Omental fat pad (tissue), 4 donors: ENCODE results near the gene ZNF503. TPM values are rescaled to one million over a fixed set of nuclear protein-coding genes. Genes with fewer than 3 reads are reported as not detected.

ENCODE experiments used
- ATAC-seq: fragments of 150-250 bp; one replicate; pipeline ENCODE4 v1.9.1; 2016; ENCODE audit warnings: mild to moderate bottlenecking, moderate library complexity; ENCODE audit not compliant: low FRiP score
- DNase-seq: peaks from one replicate; pipeline ENCODE4 v3.0.0-alpha.2; 2019; ENCODE audit warnings: low spot score
- total RNA-seq, 4 donors: library from RNA; depleted of rRNA; stranded (reverse); fragments of >200 nt; gene quantifications; one replicate each; pipeline ENCODE4 v1.1.0, GENCODE V29; 2016
- TF ChIP-seq, protein P1 (sequence below), 3 donors: fragments of 450-650 bp; IDR thresholded peaks; one replicate each; pipeline ENCODE4 v1.5.1; 2016 to 2017; ENCODE audit warnings: antibody characterized with exemption in 3 of 3, mild to moderate bottlenecking in 3 of 3, moderate library complexity in 2 of 3

The ZNF503 gene
- total RNA-seq, 4 donors from 2014 or later = 8.0 to 19.8 (median 11.2) TPM

GRCh38 chr10:75397496-75398199 lies 3.9 kb downstream of the ZNF503 start:
- DNase-seq (no peak), ATAC-seq (no peak)
- TF ChIP-seq, protein P1, sequence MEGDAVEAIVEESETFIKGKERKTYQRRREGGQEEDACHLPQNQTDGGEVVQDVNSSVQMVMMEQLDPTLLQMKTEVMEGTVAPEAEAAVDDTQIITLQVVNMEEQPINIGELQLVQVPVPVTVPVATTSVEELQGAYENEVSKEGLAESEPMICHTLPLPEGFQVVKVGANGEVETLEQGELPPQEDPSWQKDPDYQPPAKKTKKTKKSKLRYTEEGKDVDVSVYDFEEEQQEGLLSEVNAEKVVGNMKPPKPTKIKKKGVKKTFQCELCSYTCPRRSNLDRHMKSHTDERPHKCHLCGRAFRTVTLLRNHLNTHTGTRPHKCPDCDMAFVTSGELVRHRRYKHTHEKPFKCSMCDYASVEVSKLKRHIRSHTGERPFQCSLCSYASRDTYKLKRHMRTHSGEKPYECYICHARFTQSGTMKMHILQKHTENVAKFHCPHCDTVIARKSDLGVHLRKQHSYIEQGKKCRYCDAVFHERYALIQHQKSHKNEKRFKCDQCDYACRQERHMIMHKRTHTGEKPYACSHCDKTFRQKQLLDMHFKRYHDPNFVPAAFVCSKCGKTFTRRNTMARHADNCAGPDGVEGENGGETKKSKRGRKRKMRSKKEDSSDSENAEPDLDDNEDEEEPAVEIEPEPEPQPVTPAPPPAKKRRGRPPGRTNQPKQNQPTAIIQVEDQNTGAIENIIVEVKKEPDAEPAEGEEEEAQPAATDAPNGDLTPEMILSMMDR (IDR thresholded peaks at IDR 0.05) = no peak

DNA sequence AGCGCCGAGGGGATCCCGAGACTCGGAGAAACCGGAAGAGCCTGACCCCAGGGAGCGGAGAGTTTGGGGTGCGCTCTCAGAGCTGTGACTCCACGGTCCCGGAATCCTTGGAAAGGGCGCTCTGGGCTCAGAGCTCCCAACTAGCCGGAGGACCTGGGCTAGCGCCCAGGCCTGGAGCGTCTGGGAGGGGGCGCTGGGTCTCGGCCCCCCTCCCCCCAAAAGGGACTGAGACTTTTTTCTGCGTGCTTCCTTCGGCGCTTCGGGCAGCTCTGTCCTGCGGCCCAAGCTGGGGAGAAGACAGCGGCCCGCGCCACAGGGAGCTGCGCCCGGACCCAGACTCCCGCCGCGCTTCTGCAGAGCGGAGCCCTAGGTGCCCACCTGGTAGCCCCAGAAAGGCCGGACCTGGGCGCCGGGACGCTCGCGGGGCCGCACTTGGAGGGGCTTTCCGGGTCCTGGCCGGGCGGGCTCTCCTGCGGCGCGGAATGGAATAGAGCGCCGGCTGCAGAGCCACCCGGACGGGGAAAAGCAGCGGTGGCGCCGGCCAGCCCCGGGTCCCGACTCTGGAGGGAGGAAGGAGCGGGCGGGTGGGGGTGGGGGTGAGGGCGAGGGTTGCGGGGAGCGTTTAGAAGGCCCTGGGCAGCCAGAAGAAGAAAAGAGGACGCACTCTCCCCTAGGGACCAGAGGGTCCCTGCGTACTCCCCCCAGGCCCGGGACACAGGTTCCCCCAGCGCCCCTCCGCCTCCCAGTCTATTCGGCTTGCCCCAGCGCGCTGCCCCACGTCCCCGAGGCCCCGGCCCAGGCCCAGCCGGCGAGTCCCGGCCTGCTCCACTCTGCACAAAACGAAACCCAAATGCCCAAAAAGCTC lies 4.7 kb downstream of the ZNF503 start:
- ATAC-seq = no peak

DNA sequence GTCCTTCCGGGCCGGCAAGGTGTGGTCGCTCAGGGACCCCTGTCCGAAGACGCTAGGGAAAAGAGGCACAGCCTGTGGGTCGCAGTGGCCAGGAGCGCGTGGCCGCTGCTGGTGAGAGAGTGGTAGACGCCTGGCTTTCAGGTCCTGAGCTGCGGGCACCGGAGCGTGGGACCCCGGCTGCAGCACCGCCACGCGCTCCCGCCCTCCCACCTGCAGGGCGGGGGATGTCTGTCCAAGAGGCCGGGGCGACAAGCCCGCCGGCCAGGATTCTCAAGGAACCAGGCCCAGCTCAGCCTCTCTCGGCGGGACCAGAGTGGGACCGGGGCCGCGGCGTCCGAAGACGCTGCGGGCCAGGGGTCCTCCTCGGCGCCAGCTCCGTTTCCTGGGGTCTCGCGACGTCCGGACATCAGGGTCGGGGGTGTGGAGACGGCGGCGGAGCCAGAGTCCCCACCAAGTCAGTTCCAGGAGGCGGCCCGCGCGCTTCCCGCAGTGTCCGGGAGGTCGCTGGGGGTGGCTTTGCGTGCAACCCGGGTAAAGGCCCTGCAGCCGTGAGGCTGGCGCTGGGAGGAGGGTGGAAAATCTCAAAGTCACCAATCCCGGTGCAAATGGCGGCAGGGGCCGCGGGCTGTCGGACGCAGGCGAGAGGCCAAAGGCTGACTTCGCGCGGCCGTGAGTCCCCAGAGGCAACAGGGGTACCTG lies 5.5 kb downstream of the ZNF503 start:
- no peak for ATAC-seq

More for the DNA sequence above, 4.7 kb downstream of the ZNF503 start:
- no peak for DNase-seq
- TF ChIP-seq, protein P1 (IDR thresholded peaks at IDR 0.05) = no peak

GRCh38 chr10:75395066-75395931 lies 6.3 kb downstream of the ZNF503 start:
- ATAC-seq = peak; percentile 11
- no peak for DNase-seq
- TF ChIP-seq, protein P1 (IDR thresholded peaks at IDR 0.05) = peak in 2 of 3 donors; percentile 40 to 87

More for the DNA sequence above, 5.5 kb downstream of the ZNF503 start:
- DNase-seq = no peak
- TF ChIP-seq, protein P1 (IDR thresholded peaks at IDR 0.05) = no peak

- ATAC-seq = no peak
- TF ChIP-seq, protein P1 (IDR thresholded peaks at IDR 0.05) = no peak
Measured at GRCh38 chr10:75394221-75394620, 7.3 kb downstream of the ZNF503 start.

GRCh38 chr10:75392744-75393143 lies 8.8 kb downstream of the ZNF503 start:
- DNase-seq (no peak), ATAC-seq (no peak)
- TF ChIP-seq, protein P1 (IDR thresholded peaks at IDR 0.05) = no peak

More at GRCh38 chr10:75394221-75394620, 7.3 kb downstream of the ZNF503 start:
- no peak for DNase-seq
